ENCODE results near the gene CENPO.

CENPO gene

DNA sequence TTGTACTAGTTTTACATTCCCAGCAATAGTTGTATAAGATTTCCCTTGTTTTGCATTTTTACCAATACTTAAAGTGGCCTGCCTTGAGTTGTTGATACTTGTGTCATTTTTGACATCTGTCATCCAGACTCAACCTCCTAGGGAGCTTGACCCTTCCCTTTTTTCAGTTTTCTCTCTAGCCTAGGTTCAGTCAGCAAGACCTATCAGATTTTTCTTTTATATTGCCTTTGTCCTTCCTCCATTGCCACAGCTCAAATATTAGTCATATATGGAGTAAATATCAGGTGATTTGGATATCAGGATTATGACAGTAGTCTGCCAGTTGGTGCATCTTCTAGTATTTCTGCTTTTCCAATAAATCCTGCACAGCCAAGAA, 13.4 kb downstream of the CENPO start:
- Histone ChIP-seq H2AFZ (ENCODE audit: low read depth, low read length) (no peak overlapping the region), H3K23ac (ENCODE audit: low read length in 2 of 2) (no peak overlapping the region), H2BK12ac (ENCODE audit: low read length in 2 of 2) (no peak overlapping the region), H2AK5ac (ENCODE audit: low read length, severe bottlenecking) (no peak overlapping the region), H4K8ac (ENCODE audit: low read length) (no peak overlapping the region), H3K14ac (ENCODE audit: low read length in 2 of 2) (no peak overlapping the region), H3K4me1 (ENCODE audit: control insufficient read depth, insufficient read depth, low read depth, low read length) (no peaks in the 10 kb centered on the region), H3K18ac (ENCODE audit: low read depth in 1 of 2, low read length in 2 of 2) (no peak overlapping the region), H3K4me3 (ENCODE audit: insufficient read depth in 1 of 2, low read depth in 1 of 2, low read length in 2 of 2) (no peak overlapping the region), H3K4me2 (ENCODE audit: low read length, poor library complexity, severe bottlenecking) (no peak overlapping the region), H3K36me3 (ENCODE audit: control insufficient read depth in 1 of 2, insufficient read depth in 2 of 2, low read depth in 1 of 2, low read length in 2 of 2) (peaks cover 0 to 11% of the 10 kb centered on the region in 2 experiments), H2BK5ac (ENCODE audit: low read depth, low read length, poor library complexity, severe bottlenecking) (no peak overlapping the region), H4K91ac (ENCODE audit: low read length) (no peak overlapping the region), H2BK120ac (ENCODE audit: low read depth, low read length) (no peak overlapping the region), H3K9ac (ENCODE audit: low read length) (no peak overlapping the region), H3K27me3 (ENCODE audit: control insufficient read depth in 1 of 2, insufficient read depth in 1 of 2, low read length in 2 of 2) (no peaks in the 10 kb centered on the region), H3K27ac (ENCODE audit: low read length, poor library complexity, severe bottlenecking) (no peak overlapping the region), H2BK15ac (ENCODE audit: low read depth, poor library complexity, severe bottlenecking) (no peak overlapping the region), H3K4ac (ENCODE audit: low read depth in 1 of 2, low read length in 2 of 2) (no peak overlapping the region), H3K79me1 (replicated peaks; ENCODE audit: low read length, poor library complexity, severe bottlenecking) (peaks cover 2% of the 10 kb centered on the region), H3K9me3 (ENCODE audit: control insufficient read depth, low read length) (no peaks in the 10 kb centered on the region)
- DNase-seq: no peak

DNA sequence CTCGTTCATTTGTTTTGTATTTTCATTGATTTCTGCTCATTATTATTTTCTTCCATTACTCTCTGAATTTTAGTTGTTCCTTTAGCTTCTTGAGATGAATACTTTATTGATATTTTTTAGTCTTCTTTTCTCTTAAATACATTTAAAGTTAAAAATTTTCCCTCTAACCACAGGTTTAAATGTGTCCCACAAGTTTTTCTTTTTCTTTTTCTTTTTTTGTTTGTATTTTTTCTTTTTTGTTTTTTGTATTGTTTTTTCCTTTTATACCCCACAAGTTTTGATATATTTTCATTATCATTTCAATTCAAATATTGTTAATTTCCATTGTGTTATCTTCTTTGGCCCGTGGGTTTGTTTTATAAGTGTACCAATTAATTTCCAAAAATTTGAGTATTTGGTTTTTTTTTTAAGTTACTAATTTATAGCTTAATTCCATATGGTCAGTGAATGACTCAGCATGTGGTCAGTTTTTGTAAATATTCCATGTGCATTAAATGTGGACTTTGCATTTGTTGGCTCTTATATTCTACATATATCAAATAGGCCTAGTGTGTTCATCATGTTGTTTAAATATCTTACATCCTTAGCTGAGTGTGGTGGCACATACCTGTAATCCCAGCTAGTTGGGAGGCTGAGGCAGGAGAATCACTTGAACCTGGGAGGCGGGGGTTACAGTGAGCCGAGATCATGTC, 16.2 kb downstream of the CENPO start:
- H4K8ac ChIP-seq (ENCODE audit: low read length): peak overlapping the region; percentile 75
- no peak overlapping the region for H4K91ac ChIP-seq (ENCODE audit: low read length)
- H3K4me3 ChIP-seq (ENCODE audit: insufficient read depth in 1 of 2, low read depth in 1 of 2, low read length in 2 of 2): no peak overlapping the region
- H3K27ac ChIP-seq (ENCODE audit: low read length, poor library complexity, severe bottlenecking): no peak overlapping the region
- no peak overlapping the region for H3K14ac ChIP-seq (ENCODE audit: low read length in 2 of 2)
- no peaks in the 10 kb centered on the region for H3K9me3 ChIP-seq (ENCODE audit: control insufficient read depth, low read length)
- no peak overlapping the region for H2AFZ ChIP-seq (ENCODE audit: low read depth, low read length)
- H3K27me3 ChIP-seq (ENCODE audit: control insufficient read depth in 1 of 2, insufficient read depth in 1 of 2, low read length in 2 of 2): no peaks in the 10 kb centered on the region
- H2BK12ac ChIP-seq (ENCODE audit: low read length in 2 of 2): no peak overlapping the region
- no peak overlapping the region for H2BK15ac ChIP-seq (ENCODE audit: low read depth, poor library complexity, severe bottlenecking)
- peaks cover 0 to 11% of the 10 kb centered on the region in 2 experiments for H3K36me3 ChIP-seq (ENCODE audit: control insufficient read depth in 1 of 2, insufficient read depth in 2 of 2, low read depth in 1 of 2, low read length in 2 of 2)
- H3K18ac ChIP-seq (ENCODE audit: low read depth in 1 of 2, low read length in 2 of 2): peak overlapping the region in 1 of 2 experiments; percentile 4
- no peak overlapping the region for H2BK5ac ChIP-seq (ENCODE audit: low read depth, low read length, poor library complexity, severe bottlenecking)
- H3K4ac ChIP-seq (ENCODE audit: low read depth in 1 of 2, low read length in 2 of 2): no peak overlapping the region
- peak; percentile 68 for DNase-seq
- no peak overlapping the region for H2BK120ac ChIP-seq (ENCODE audit: low read depth, low read length)
- H2AK5ac ChIP-seq (ENCODE audit: low read length, severe bottlenecking): no peak overlapping the region
- H3K79me1 ChIP-seq (replicated peaks; ENCODE audit: low read length, poor library complexity, severe bottlenecking): peaks cover 7% of the 10 kb centered on the region
- WGBS: no CpG with 5 or more reads among the region's 4 CpGs
- no peak overlapping the region for H3K23ac ChIP-seq (ENCODE audit: low read length in 2 of 2)
- peak overlapping the region; percentile 74 for H3K9ac ChIP-seq (ENCODE audit: low read length)
- H3K4me2 ChIP-seq (ENCODE audit: low read length, poor library complexity, severe bottlenecking): no peak overlapping the region
- H3K4me1 ChIP-seq (ENCODE audit: control insufficient read depth, insufficient read depth, low read depth, low read length): no peaks in the 10 kb centered on the region

DNA sequence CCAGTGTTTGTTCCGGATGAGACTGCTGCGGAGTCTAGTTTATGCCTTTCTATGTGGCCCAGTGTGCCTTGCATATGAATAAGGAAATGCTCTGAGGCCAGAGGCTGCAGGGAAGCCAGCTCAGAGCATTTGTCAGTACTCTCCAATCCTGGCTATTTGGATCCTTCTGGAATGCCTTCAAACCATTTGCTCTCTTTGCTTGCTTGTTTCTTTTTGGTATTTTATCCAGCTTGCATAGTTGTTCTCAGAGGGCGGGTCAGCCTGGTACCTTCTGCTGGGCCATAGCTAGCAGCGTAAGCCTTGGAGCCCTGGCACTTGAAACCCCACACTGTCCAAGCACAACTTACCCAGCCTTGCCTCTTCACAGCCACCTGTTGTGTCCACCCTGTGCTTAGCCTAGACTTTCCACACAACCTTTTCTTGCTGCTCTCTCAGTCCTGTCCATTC, 20.5 kb downstream of the CENPO start:
- no peak overlapping the region for H3K9ac ChIP-seq (ENCODE audit: low read length)
- no peak overlapping the region for H2BK15ac ChIP-seq (ENCODE audit: low read depth, poor library complexity, severe bottlenecking)
- no peak overlapping the region for H3K4me2 ChIP-seq (ENCODE audit: low read length, poor library complexity, severe bottlenecking)
- H3K79me1 ChIP-seq (replicated peaks; ENCODE audit: low read length, poor library complexity, severe bottlenecking): peaks cover 15% of the 10 kb centered on the region
- no peak overlapping the region for H4K8ac ChIP-seq (ENCODE audit: low read length)
- no peak overlapping the region for H3K23ac ChIP-seq (ENCODE audit: low read length in 2 of 2)
- peaks cover 2 to 26% of the 10 kb centered on the region in 2 experiments for H3K36me3 ChIP-seq (ENCODE audit: control insufficient read depth in 1 of 2, insufficient read depth in 2 of 2, low read depth in 1 of 2, low read length in 2 of 2)
- H4K91ac ChIP-seq (ENCODE audit: low read length): no peak overlapping the region
- no peak overlapping the region for H2BK5ac ChIP-seq (ENCODE audit: low read depth, low read length, poor library complexity, severe bottlenecking)
- no peak overlapping the region for H3K18ac ChIP-seq (ENCODE audit: low read depth in 1 of 2, low read length in 2 of 2)
- H3K27me3 ChIP-seq (ENCODE audit: control insufficient read depth in 1 of 2, insufficient read depth in 1 of 2, low read length in 2 of 2): no peaks in the 10 kb centered on the region
- H3K27ac ChIP-seq (ENCODE audit: low read length, poor library complexity, severe bottlenecking): no peak overlapping the region
- H3K4ac ChIP-seq (ENCODE audit: low read depth in 1 of 2, low read length in 2 of 2): no peak overlapping the region
- no peak overlapping the region for H2AFZ ChIP-seq (ENCODE audit: low read depth, low read length)
- H3K14ac ChIP-seq (ENCODE audit: low read length in 2 of 2): no peak overlapping the region
- no peaks in the 10 kb centered on the region for H3K9me3 ChIP-seq (ENCODE audit: control insufficient read depth, low read length)
- H2BK12ac ChIP-seq (ENCODE audit: low read length in 2 of 2): no peak overlapping the region
- no peak overlapping the region for H3K4me3 ChIP-seq (ENCODE audit: insufficient read depth in 1 of 2, low read depth in 1 of 2, low read length in 2 of 2)
- peaks cover 4% of the 10 kb centered on the region for H3K4me1 ChIP-seq (ENCODE audit: control insufficient read depth, insufficient read depth, low read depth, low read length)
- no peak for DNase-seq
- H2AK5ac ChIP-seq (ENCODE audit: low read length, severe bottlenecking): no peak overlapping the region
- no peak overlapping the region for H2BK120ac ChIP-seq (ENCODE audit: low read depth, low read length)
- WGBS: 97% methylated on average over 4 of the region's 4 CpGs

DNA sequence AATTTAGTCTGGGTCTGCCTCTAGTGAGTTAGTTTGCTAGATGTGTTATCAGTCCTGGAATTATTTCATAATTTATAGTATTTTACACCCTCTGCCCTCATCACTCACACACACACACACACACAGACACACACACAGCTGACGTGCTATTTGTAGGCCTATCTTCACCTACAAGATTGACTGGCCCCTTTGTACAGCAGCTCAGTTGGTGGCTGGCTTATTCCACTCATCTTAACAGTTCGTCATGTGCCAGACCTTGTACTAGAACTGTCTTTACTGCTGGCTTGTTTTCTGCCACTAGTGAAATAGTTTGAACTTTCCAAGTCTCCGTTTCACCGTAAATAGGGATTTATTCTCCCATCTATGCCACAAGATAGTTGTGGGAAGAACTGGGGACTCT, 21.3 kb downstream of the CENPO start:
- Histone ChIP-seq H2AFZ (ENCODE audit: low read depth, low read length) (no peak overlapping the region), H2BK5ac (ENCODE audit: low read depth, low read length, poor library complexity, severe bottlenecking) (no peak overlapping the region), H3K36me3 (ENCODE audit: control insufficient read depth in 1 of 2, insufficient read depth in 2 of 2, low read depth in 1 of 2, low read length in 2 of 2) (peaks cover 8 to 33% of the 10 kb centered on the region in 2 experiments), H4K8ac (ENCODE audit: low read length) (no peak overlapping the region), H3K4me2 (ENCODE audit: low read length, poor library complexity, severe bottlenecking) (no peak overlapping the region), H3K4ac (ENCODE audit: low read depth in 1 of 2, low read length in 2 of 2) (no peak overlapping the region), H4K91ac (ENCODE audit: low read length) (no peak overlapping the region), H3K9ac (ENCODE audit: low read length) (no peak overlapping the region), H3K18ac (ENCODE audit: low read depth in 1 of 2, low read length in 2 of 2) (peak overlapping the region in 1 of 2 experiments; percentile 16), H3K27ac (ENCODE audit: low read length, poor library complexity, severe bottlenecking) (no peak overlapping the region), H3K4me3 (ENCODE audit: insufficient read depth in 1 of 2, low read depth in 1 of 2, low read length in 2 of 2) (no peak overlapping the region), H3K27me3 (ENCODE audit: control insufficient read depth in 1 of 2, insufficient read depth in 1 of 2, low read length in 2 of 2) (no peaks in the 10 kb centered on the region), H3K9me3 (ENCODE audit: control insufficient read depth, low read length) (no peaks in the 10 kb centered on the region), H2BK12ac (ENCODE audit: low read length in 2 of 2) (peak overlapping the region in 1 of 2 experiments; percentile 42), H3K23ac (ENCODE audit: low read length in 2 of 2) (peak overlapping the region in 1 of 2 experiments; percentile 62), H2BK15ac (ENCODE audit: low read depth, poor library complexity, severe bottlenecking) (no peak overlapping the region), H3K4me1 (ENCODE audit: control insufficient read depth, insufficient read depth, low read depth, low read length) (peaks cover 6% of the 10 kb centered on the region), H2BK120ac (ENCODE audit: low read depth, low read length) (no peak overlapping the region), H3K79me1 (replicated peaks; ENCODE audit: low read length, poor library complexity, severe bottlenecking) (peaks cover 16% of the 10 kb centered on the region), H3K14ac (ENCODE audit: low read length in 2 of 2) (no peak overlapping the region), H2AK5ac (ENCODE audit: low read length, severe bottlenecking) (no peak overlapping the region)
- 98% methylated on average over 2 of the region's 4 CpGs for WGBS
- DNase-seq: no peak
